Sigmoid colon (tissue), 7 donors: ENCODE measurements around the gene RRBP1. TPM values are rescaled to one million over a fixed set of nuclear protein-coding genes. Genes with fewer than 3 reads are reported as not detected.
"Not testable (repeated sequence)": the region's sequence is repeated elsewhere in the genome, so short reads cannot be mapped to it uniquely, and the experiment has no call there.

Experiments used
- DNase-seq: peaks from one replicate; pipeline ENCODE4 v3.0.0-alpha.2; 2019
- H3K27ac ChIP-seq, 4 donors: fragments of 200-600 bp; sonication (generic); one replicate each; pipeline ENCODE4 v1.5.1; 2016 to 2019; ENCODE audit warnings: mild to moderate bottlenecking in 1 of 4
- H3K27me3 ChIP-seq, 3 donors: fragments of 200-600 bp; sonication (generic); one replicate each; pipeline ENCODE4 v1.5.1; 2019; ENCODE audit warnings: mild to moderate bottlenecking in 1 of 3
- H3K36me3 ChIP-seq, 4 donors: fragments of 200-600 bp; sonication (generic); one replicate each; pipeline ENCODE4 v1.5.1; 2016 to 2019
- H3K4me1 ChIP-seq, 4 donors: fragments of 200-600 bp; sonication (generic); one replicate each; pipeline ENCODE4 v1.5.1; 2017 to 2019
- H3K4me3 ChIP-seq, 4 donors: fragments of 200-600 bp; sonication (generic); one replicate each; pipeline ENCODE4 v1.5.1; 2017 to 2019; ENCODE audit warnings: mild to moderate bottlenecking in 2 of 4, moderate library complexity in 1 of 4
- H3K9me3 ChIP-seq, 4 donors: fragments of 200-600 bp in 3 of 4; sonication (generic) in 3 of 4; one replicate each; pipeline versions ENCODE4 v1.5.1 to v1.6.1; 2013 to 2019
- CTCF ChIP-seq, 4 experiments: fragments of 450-650 bp in 3 of 4; fragments of 200-600 bp in 1 of 4; IDR thresholded peaks; one replicate each; pipeline ENCODE4 v1.5.1; 2016 to 2019; ENCODE audit warnings: antibody characterized with exemption in 4 of 4, mild to moderate bottlenecking in 3 of 4, moderate library complexity in 2 of 4
- EP300 ChIP-seq, 4 donors: sonication (generic); formaldehyde crosslinking; IDR thresholded peaks; one replicate each; pipeline ENCODE4 v1.6.1; 2017; ENCODE audit warnings: antibody characterized with exemption in 4 of 4
- POLR2A ChIP-seq, 2 donors: fragments of 450-650 bp; IDR thresholded peaks; one replicate each; pipeline ENCODE4 v1.6.1; 2016; ENCODE audit warnings: antibody characterized with exemption in 2 of 2, mild to moderate bottlenecking in 2 of 2, moderate library complexity in 2 of 2
- POLR2AphosphoS5 ChIP-seq, 4 donors: sonication (generic); formaldehyde crosslinking; IDR thresholded peaks; one replicate each; pipeline ENCODE4 v1.6.1; 2017; ENCODE audit warnings: antibody characterized with exemption in 4 of 4
- WGBS, 2 donors: extraction: QIAGEN DNeasy Blood & Tissue Kit; methylation state at CpG; one replicate each; pipeline ENCODE4 v1.1.7; 2013; 5-methylcytosine and 5-hydroxymethylcytosine counted together
- intact Hi-C: fragments of 100-400 bp; cut with DNase I; formaldehyde crosslinking; loops from one replicate; pipeline ENCODE4 v1.15.1; 2023
- polyA plus RNA-seq, 3 donors: library from polyadenylated mRNA; stranded (reverse); fragments of 200-250 nt; gene quantifications; one replicate each; pipeline ENCODE4 v1.2.3, GENCODE V29; 2013
- total RNA-seq, 4 donors: library from RNA; depleted of rRNA; stranded (reverse); fragments of >200 nt; gene quantifications; one replicate each; pipeline ENCODE4 v1.1.0, GENCODE V29; 2016
- donor health status: healthy with polysubstance abuse.
- donor health status: Bipolar disorder and iron deficiency.
- donor health status: healthy.

The RRBP1 gene
- total and polyA plus RNA-seq, 7 donors = 24.6 to 245 (median 35.3) TPM

GRCh38 chr20:17708675-17709360, 26.8 kb upstream of the RRBP1 start:
- Histone ChIP-seq H3K27me3 (no peaks in the 10 kb centered on the region), H3K36me3 (no peaks in the 10 kb centered on the region), H3K4me3 (no peak overlapping the region), H3K4me1 (peaks cover 0 to 20% (median 16%) of the 10 kb centered on the region in 4 donors), H3K9me3 (no peaks in the 10 kb centered on the region), H3K27ac (no peak overlapping the region)
- TF ChIP-seq EP300 (IDR thresholded peaks at IDR 0.05) (no peak), CTCF (IDR thresholded peaks at IDR 0.05) (no peak), POLR2A (IDR thresholded peaks at IDR 0.05) (no peak), POLR2AphosphoS5 (IDR thresholded peaks at IDR 0.05) (no peak)
- DNase-seq = no peak
- WGBS, 2 donors = 68 to 81% methylated on average over 7 of the region's 7 CpGs
- intact Hi-C loops = no loop called here

GRCh38 chr20:17707951-17708350, 25.9 kb upstream of the RRBP1 start:
- H3K36me3 ChIP-seq, H3K27ac ChIP-seq, H3K27me3 ChIP-seq, DNase-seq, H3K4me3 ChIP-seq, intact Hi-C loops, H3K9me3 ChIP-seq: not testable (repeated sequence)
- H3K4me1 ChIP-seq = peaks cover 0 to 18% (median 15%) of the 10 kb centered on the region in 4 donors
- 80 to 86% methylated on average over 3 of the region's 3 CpGs for WGBS, 2 donors

- Histone ChIP-seq H3K27ac (no peak overlapping the region), H3K36me3 (no peaks in the 10 kb centered on the region), H3K27me3 (no peaks in the 10 kb centered on the region), H3K4me3 (no peak overlapping the region), H3K9me3 (no peaks in the 10 kb centered on the region), H3K4me1 (peaks cover 0 to 18% (median 15%) of the 10 kb centered on the region in 4 donors)
- WGBS, 2 donors = 43 to 89% methylated on average over 3 of the region's 3 CpGs
- TF ChIP-seq CTCF (IDR thresholded peaks at IDR 0.05) = no peak
- no peak for TF ChIP-seq POLR2A (IDR thresholded peaks at IDR 0.05)
- TF ChIP-seq POLR2AphosphoS5 (IDR thresholded peaks at IDR 0.05) = no peak
- TF ChIP-seq EP300 (IDR thresholded peaks at IDR 0.05) = no peak
- intact Hi-C loops = no loop called here
- no peak for DNase-seq
Observed at GRCh38 chr20:17706632-17707031, 24.6 kb upstream of the RRBP1 start.

GRCh38 chr20:17705916-17706315, 23.9 kb upstream of the RRBP1 start:
- no peak overlapping the region for H3K4me3 ChIP-seq
- 95% methylated on average over 4 of the region's 4 CpGs for WGBS, 2 donors
- intact Hi-C loops = no loop called here

More at GRCh38 chr20:17705916-17706315, 23.9 kb upstream of the RRBP1 start:
- TF ChIP-seq EP300 (IDR thresholded peaks at IDR 0.05) (no peak), CTCF (IDR thresholded peaks at IDR 0.05) (no peak), POLR2A (IDR thresholded peaks at IDR 0.05) (no peak)
- H3K36me3 ChIP-seq = no peaks in the 10 kb centered on the region
- H3K4me1 ChIP-seq = peaks cover 0 to 12% (median 11%) of the 10 kb centered on the region in 4 donors
- H3K27me3 ChIP-seq = no peaks in the 10 kb centered on the region
- no peaks in the 10 kb centered on the region for H3K9me3 ChIP-seq
- DNase-seq = no peak
- H3K27ac ChIP-seq = no peak overlapping the region
